8988T (cell line): ENCODE measurements around the gene SLC24A3.

Experiments used
- DNase-seq: peaks from one replicate; pipeline ENCODE4 v3.0.0; 2011

The SLC24A3 gene

DNA sequence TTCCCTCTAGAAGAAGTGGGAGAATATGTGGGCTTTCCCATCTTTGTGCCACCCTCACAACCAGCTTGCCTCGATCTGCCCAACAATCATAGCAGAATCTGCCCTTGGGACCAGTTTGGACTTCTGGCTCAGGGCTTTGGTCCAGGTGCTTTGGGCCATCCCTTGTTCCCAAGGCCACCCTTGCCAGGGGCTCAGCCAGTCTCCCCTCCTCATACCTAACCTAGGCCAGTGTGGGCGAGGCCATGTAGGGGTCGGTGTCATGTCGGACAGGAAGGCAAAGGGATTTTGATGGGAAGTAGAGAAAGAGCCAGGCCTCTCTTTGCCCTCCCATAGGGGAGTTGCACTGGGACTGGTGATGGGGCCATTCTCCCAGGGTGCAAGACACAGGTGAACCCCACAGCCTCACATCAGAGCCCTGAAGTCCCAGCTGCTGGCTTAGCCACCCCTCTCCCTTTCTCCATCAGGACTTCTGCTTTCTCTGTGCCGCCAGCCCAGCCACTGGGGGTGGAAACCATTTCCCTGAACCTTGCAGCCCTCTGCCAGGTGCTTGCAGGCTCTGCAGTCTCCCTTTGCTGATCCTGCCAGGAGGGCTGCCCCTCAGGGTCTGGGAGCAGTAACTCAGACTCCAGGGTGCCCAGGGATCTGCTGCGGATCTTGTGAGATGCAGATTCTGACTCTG is 60.7 kb downstream of the SLC24A3 start:
- DNase-seq = no peak

GRCh38 chr20:19274001-19274400 is 61.6 kb downstream of the SLC24A3 start:
- no peak for DNase-seq

- no peak for DNase-seq
Measured at GRCh38 chr20:19274412-19275015, 62.1 kb downstream of the SLC24A3 start.

- no peak for DNase-seq
Measured at GRCh38 chr20:19275038-19275629, 62.7 kb downstream of the SLC24A3 start.

GRCh38 chr20:19275630-19276071 is 63.2 kb downstream of the SLC24A3 start:
- DNase-seq = no peak

- DNase-seq = no peak
Measured at GRCh38 chr20:19277381-19277780, 64.9 kb downstream of the SLC24A3 start.

- no peak for DNase-seq
Measured at GRCh38 chr20:19283490-19284025, 71.1 kb downstream of the SLC24A3 start.

- DNase-seq = no peak
Measured at GRCh38 chr20:19284400-19285178, 72.1 kb downstream of the SLC24A3 start.

- no peak for DNase-seq
Measured at GRCh38 chr20:19285436-19285835, 73.0 kb downstream of the SLC24A3 start.

GRCh38 chr20:19288061-19288460 is 75.6 kb downstream of the SLC24A3 start:
- no peak for DNase-seq

- DNase-seq = no peak
Measured at GRCh38 chr20:19288636-19289035, 76.2 kb downstream of the SLC24A3 start.

- DNase-seq = no peak
Measured at GRCh38 chr20:19289451-19289850, 77.0 kb downstream of the SLC24A3 start.

DNA sequence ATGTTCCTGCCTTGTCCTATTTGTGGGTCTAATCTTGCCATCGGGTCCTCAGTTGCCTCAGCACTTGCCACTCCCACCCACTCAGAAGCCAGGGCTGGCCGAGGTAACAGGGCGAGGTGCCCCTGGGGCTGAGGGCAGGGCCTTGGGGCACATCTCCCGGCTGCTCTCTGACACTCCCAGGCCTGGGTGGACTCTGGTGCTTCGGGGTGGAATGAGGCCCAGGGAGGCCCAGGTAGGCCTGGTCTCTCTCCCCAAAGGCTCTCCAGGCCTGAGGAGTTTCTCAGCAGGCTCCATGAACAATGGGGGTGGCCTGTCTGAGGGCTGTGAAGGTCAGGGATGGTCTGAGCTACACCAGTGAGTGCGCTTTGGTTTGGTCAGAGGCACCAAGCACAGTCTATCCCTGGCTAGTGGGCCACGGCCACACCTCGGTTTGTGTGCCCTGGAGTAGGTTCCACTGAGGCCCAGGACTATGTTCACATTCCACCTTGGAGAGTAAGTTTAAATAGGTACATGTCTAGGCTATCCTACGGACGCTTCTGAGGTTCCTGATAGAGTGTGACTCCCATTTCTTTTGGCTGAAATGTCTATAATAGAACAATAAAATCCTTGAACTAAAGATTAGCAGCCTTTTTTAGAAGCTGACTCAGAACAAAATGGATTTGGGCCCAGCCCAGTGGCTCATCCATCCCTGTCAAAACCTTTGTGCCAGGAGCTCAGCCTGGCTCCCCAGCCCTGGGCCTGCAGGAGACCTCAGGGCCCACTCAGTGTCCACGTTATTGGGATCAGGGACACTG is 78.8 kb downstream of the SLC24A3 start:
- no peak for DNase-seq

- DNase-seq = no peak
Measured at GRCh38 chr20:19291818-19292132, 79.3 kb downstream of the SLC24A3 start.

DNA sequence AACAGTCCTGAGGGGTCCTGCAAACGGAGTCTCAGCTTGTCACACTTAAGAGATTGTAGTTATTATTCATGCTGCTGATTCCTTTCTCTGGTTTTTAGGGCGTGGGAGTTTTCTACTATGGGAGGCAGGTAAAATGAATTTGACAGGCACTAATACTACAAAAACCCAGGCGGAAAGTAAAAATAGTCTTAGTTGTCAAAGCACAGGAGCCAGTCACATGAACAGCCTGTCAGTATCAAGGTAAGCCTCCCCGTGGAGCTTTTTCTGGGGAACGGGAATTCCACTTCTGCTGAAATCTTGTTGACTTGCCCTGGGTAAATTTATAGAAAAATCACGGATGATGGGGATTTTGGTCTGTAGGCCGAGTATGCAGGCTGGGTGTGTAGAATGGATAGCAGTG is 79.8 kb downstream of the SLC24A3 start:
- DNase-seq = no peak

DNA sequence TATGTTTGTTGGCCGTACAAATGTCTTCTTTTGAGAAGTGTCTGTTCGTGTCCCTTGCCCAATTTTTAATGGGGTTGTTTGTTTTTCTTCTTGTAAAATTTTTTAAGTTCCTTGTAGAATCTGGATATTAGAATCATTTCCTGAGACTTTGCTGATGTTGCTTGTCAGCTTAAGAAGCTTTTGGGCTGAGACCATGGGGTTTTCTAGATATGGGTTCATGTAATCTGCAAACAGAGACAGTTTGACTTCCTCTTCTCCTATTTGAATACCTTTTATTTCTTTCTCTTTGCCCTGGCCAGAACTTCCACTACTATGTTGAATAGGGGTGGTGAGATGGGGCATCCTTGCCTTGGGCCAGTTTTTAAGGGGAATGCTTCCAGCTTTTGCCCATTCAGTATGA is 82.6 kb downstream of the SLC24A3 start:
- DNase-seq = no peak

GRCh38 chr20:19298652-19299051 is 86.2 kb downstream of the SLC24A3 start:
- DNase-seq = no peak

GRCh38 chr20:19300395-19300794 is 88.0 kb downstream of the SLC24A3 start:
- no peak for DNase-seq

DNA sequence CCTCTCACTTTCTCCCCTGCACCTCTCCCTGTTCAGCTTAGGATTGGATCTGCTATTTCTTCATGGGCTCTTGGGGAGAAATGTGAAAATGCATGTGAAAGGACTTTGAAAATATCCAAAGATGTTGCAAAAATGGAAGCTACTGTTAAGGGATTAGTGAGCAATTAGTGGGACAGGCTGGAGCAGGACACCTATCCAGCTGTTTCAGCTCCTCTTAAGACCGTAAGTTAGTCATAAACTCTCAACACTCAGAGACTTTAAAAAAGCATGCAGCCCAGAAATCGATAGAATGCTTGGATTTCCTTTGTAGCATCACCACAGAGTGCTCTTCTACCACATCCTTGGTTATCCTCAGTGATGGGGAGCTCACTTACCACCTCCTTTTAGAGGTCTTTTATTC is 88.7 kb downstream of the SLC24A3 start:
- DNase-seq = no peak

GRCh38 chr20:19301843-19302242 is 89.4 kb downstream of the SLC24A3 start:
- DNase-seq = no peak

- DNase-seq = no peak
Measured at GRCh38 chr20:19302714-19303113, 90.3 kb downstream of the SLC24A3 start.

DNA sequence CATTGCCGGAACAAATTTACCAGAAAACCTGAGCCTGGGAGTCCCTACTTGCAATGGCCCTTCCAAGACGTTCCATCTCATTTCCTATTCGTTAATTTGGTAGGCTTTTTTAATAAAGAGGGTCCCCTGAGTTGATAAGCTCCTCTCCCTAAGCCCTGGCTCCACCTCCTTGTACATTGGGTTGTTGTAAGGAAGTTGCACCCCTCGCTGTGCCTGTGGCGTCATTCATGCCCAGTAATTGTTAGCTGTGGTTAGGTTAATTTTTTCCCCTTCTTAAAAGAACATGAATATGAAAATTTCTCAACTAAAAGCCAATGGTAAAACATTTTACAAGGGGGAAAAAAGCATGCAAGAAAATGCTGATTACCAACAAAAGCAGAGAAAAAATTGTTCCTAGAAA is 91.9 kb downstream of the SLC24A3 start:
- no peak for DNase-seq
